ENCODE measurements around the gene TSPAN1.
"Not testable (repeated sequence)": the region's sequence is repeated elsewhere in the genome, so short reads cannot be mapped to it uniquely, and the experiment has no call there.

TSPAN1 gene

DNA sequence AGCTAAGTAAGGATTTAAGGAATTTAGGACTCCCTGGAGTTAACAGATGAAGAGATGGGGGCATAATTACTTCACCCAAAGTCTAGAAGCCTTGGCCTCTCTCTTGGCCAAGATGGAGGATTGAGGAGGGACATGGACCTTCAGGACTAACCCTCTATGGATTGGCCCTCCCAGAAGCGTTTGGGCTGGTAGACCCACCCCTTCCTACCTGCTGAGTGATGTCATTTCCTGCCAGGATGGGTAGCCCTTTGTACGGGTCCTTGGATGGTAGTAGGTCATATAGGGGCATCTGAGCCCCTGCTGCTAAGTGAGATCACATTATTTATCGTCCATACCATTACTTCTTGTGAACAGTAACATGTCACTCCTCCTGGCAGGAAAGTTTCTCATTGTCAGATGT, 45.9 kb downstream of the TSPAN1 start:
- no peak for DNase-seq (ENCODE audit: low read depth)
- TF ChIP-seq, protein P1, sequence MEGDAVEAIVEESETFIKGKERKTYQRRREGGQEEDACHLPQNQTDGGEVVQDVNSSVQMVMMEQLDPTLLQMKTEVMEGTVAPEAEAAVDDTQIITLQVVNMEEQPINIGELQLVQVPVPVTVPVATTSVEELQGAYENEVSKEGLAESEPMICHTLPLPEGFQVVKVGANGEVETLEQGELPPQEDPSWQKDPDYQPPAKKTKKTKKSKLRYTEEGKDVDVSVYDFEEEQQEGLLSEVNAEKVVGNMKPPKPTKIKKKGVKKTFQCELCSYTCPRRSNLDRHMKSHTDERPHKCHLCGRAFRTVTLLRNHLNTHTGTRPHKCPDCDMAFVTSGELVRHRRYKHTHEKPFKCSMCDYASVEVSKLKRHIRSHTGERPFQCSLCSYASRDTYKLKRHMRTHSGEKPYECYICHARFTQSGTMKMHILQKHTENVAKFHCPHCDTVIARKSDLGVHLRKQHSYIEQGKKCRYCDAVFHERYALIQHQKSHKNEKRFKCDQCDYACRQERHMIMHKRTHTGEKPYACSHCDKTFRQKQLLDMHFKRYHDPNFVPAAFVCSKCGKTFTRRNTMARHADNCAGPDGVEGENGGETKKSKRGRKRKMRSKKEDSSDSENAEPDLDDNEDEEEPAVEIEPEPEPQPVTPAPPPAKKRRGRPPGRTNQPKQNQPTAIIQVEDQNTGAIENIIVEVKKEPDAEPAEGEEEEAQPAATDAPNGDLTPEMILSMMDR (conservative IDR thresholded peaks at IDR 0.05; ENCODE audit: control insufficient read depth, insufficient read depth, low read depth, low read length), result no peak
- H3K4me3 ChIP-seq (ENCODE audit: control insufficient read depth, low read depth, low read length), result no peak overlapping the region

DNA sequence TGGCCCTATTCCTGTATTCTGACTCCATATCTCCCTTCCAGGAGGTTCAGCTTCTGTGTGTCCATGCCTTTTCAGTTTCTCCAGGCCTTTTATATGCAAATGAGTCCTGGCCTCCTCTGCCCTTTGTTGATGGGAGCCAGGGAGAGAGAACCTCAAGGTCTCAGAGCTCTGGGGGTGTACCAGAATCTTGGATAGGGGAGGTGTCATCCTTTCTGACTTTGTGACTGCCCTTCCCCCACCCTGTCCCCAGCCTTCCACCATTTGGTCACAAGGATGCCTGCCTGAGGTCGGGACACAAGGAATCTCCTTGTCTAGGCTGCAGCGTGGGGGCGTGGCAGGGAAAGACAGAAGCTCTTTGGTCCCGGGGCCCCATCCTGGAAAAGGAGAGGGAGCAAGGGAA, 46.9 kb downstream of the TSPAN1 start:
- no peak overlapping the region for H3K4me3 ChIP-seq (ENCODE audit: control insufficient read depth, low read depth, low read length)
- no peak for DNase-seq (ENCODE audit: low read depth)
- TF ChIP-seq, protein P1 (conservative IDR thresholded peaks at IDR 0.05; ENCODE audit: control insufficient read depth, insufficient read depth, low read depth, low read length), result no peak

DNA sequence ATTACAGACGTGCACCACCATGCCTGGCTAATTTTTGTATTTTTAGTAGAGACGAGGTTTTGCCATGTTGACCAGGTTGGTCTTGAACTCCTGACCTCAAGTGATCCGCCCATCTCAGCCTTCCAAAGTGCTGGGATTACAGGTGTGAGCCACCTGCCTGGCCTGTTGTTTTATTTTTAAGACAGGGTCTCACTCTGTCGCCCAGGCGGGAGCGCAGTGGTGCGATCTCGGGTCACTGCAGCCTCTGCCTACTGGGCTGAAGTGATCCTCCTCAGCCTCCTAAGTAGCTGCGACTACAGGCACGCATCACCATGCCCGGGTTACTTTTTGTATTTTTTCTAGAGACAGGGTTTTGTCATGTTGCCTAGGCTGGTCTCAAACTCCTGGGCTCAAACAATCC, 48.2 kb downstream of the TSPAN1 start:
- DNase-seq (ENCODE audit: low read depth); H3K4me3 ChIP-seq (ENCODE audit: control insufficient read depth, low read depth, low read length): not testable (repeated sequence)

DNA sequence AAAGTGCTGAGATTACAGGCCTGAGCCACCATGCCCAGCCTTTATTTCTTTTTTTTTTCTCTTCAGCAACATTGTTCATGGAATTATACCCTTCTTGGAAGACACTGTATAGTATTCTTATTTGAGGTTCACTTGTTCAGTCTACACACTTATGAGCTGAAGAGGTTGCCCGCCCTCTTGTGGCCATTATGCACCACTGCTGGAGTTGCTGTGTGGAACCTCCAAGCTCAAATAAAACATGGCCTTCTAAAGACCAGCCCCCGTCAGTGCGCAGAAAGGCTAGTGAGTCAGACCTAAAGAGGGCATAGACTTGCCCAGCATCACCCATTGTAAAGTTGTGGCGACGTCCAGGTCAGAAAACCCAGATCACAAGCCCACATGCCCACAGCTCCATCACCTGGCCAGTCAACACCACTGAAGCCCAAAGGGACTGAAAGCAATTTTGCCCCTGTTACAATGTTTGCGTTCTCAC, 48.6 kb downstream of the TSPAN1 start:
- TF ChIP-seq, protein P1 (conservative IDR thresholded peaks at IDR 0.05; ENCODE audit: control insufficient read depth, insufficient read depth, low read depth, low read length), result peak; percentile 93
- DNase-seq (ENCODE audit: low read depth), result peak; percentile 90
- H3K4me3 ChIP-seq (ENCODE audit: control insufficient read depth, low read depth, low read length), result no peak overlapping the region

- H3K4me3 ChIP-seq (ENCODE audit: control insufficient read depth, low read depth, low read length), result no peak overlapping the region
- no peak for DNase-seq (ENCODE audit: low read depth)
- TF ChIP-seq, protein P1 (conservative IDR thresholded peaks at IDR 0.05; ENCODE audit: control insufficient read depth, insufficient read depth, low read depth, low read length), result no peak
Measured at GRCh38 chr1:46224966-46225365, 50.1 kb downstream of the TSPAN1 start.

- DNase-seq (ENCODE audit: low read depth); H3K4me3 ChIP-seq (ENCODE audit: control insufficient read depth, low read depth, low read length): not testable (repeated sequence)
Measured at GRCh38 chr1:46231231-46231630, 56.3 kb downstream of the TSPAN1 start.

Measured in fibroblast of mammary gland (primary cell).